ENCODE results near the gene ZFTA. TPM values are rescaled to one million over a fixed set of nuclear protein-coding genes. Genes with fewer than 3 reads are reported as not detected.
A peak's percentile ranks its signal among the peaks of the same experiment; 100 is the strongest.

Gene ZFTA
- total and polyA plus RNA-seq, 2 donors (not counting 3 experiments of a cell fraction or from before 2014, with no cell fraction given) = 9.9 to 25.2 TPM

GRCh38 chr11:63766531-63767235 is 1.9 kb downstream of the ZFTA start:
- DNase-seq (ENCODE audit: low read depth, low spot score) (no peak), FAIRE-seq (no peak)
- Histone ChIP-seq H3K4me2 (ENCODE audit: insufficient read depth, low read length) (peak overlapping the region; percentile 81), H3K36me3 (ENCODE audit: control insufficient read depth in 2 of 2, extremely low read depth in 1 of 2, insufficient read depth in 2 of 2, low read length in 2 of 2) (peaks cover 2 to 5% of the 10 kb centered on the region in 2 experiments), H3K27me3 (ENCODE audit: control insufficient read depth in 2 of 2, insufficient read depth in 2 of 2, low read length in 2 of 2) (peaks cover 0 to 6% of the 10 kb centered on the region in 2 experiments), H2AFZ (ENCODE audit: low read depth, low read length) (no peak overlapping the region), H3K4me1 (ENCODE audit: control insufficient read depth, extremely low read depth, insufficient read depth, low read length) (peaks cover 23% of the 10 kb centered on the region), H3K9me1 (replicated peaks; ENCODE audit: control insufficient read depth, extremely low read depth, insufficient read depth, low read length) (no peaks in the 10 kb centered on the region), H3K27ac (ENCODE audit: insufficient read depth, low read depth, low read length) (no peak overlapping the region), H3K9ac (replicated peaks; ENCODE audit: extremely low read depth, insufficient read depth, low read length) (no peak overlapping the region), H3K79me2 (ENCODE audit: control insufficient read depth, insufficient read depth, low read length) (peaks cover 15% of the 10 kb centered on the region), H3K4me3 (replicated peaks in 1 of 3; ENCODE audit: insufficient read depth in 1 of 3, low read depth in 1 of 3, low read length in 3 of 3) (peak overlapping the region in 2 of 3 experiments; percentile 84 to 91), H4K20me1 (replicated peaks; ENCODE audit: control insufficient read depth, extremely low read depth, insufficient read depth, low read length) (no peaks in the 10 kb centered on the region), H3K9me3 (replicated peaks; ENCODE audit: control insufficient read depth, insufficient read depth, low read length) (no peaks in the 10 kb centered on the region)
- TF ChIP-seq EZH2 (IDR thresholded peaks at IDR 0.05; ENCODE audit: borderline replicate concordance, low read depth, low read length, severe bottlenecking) = no peak
- TF ChIP-seq MAX (IDR thresholded peaks at IDR 0.05; ENCODE audit: insufficient read depth, insufficient read length) = no peak
- TF ChIP-seq POLR2AphosphoS5 (IDR thresholded peaks at IDR 0.05; ENCODE audit: insufficient read depth, low read depth, low read length) = no peak
- no TSS peak for BruUV-seq (replicated peaks)
- dilution Hi-C loops (cut with MboI; ENCODE audit: extremely low pct_ligation_motif_present, low sequenced_read_pairs) = no loop called here
- intact Hi-C loops (cut with micrococcal nuclease) = loop anchor here (1.0 to 2.0 kb wide), 5 partner anchors 47 to 382 kb away; partner anchors contain the start of genes NAA40 and SPINDOC
- CTCF ChIA-PET = interaction anchor here (0.6 to 4.6 kb wide), 10 partner anchors 12 to 234 kb away, joined by 3 to 55 read pairs (median 6); partner anchors contain the start of gene RCOR2
- POLR2A ChIA-PET = no interaction called here

- no peaks in the 10 kb centered on the region for H3K9me1 ChIP-seq (replicated peaks; ENCODE audit: control insufficient read depth, extremely low read depth, insufficient read depth, low read length)
- H3K9ac ChIP-seq (replicated peaks; ENCODE audit: extremely low read depth, insufficient read depth, low read length) = no peak overlapping the region
- H4K20me1 ChIP-seq (replicated peaks; ENCODE audit: control insufficient read depth, extremely low read depth, insufficient read depth, low read length) = no peaks in the 10 kb centered on the region
- FAIRE-seq (no peak), DNase-seq (ENCODE audit: low read depth, low spot score) (no peak)
- peaks cover 23% of the 10 kb centered on the region for H3K4me1 ChIP-seq (ENCODE audit: control insufficient read depth, extremely low read depth, insufficient read depth, low read length)
- peaks cover 15% of the 10 kb centered on the region for H3K79me2 ChIP-seq (ENCODE audit: control insufficient read depth, insufficient read depth, low read length)
- ChIA-PET POLR2A (no interaction called here), CTCF (interaction anchor here (1.1 to 4.6 kb wide), 3 partner anchors 48 to 235 kb away, joined by 3 to 55 read pairs (median 6); no protein-coding TSS in a partner anchor)
- peaks cover 5 to 7% of the 10 kb centered on the region in 2 experiments for H3K36me3 ChIP-seq (ENCODE audit: control insufficient read depth in 2 of 2, extremely low read depth in 1 of 2, insufficient read depth in 2 of 2, low read length in 2 of 2)
- no peak overlapping the region for H3K4me2 ChIP-seq (ENCODE audit: insufficient read depth, low read length)
- dilution Hi-C loops (cut with MboI; ENCODE audit: extremely low pct_ligation_motif_present, low sequenced_read_pairs) = no loop called here
- H2AFZ ChIP-seq (ENCODE audit: low read depth, low read length) = no peak overlapping the region
- TF ChIP-seq POLR2AphosphoS5 (IDR thresholded peaks at IDR 0.05; ENCODE audit: insufficient read depth, low read depth, low read length) (no peak), GATA2 (IDR thresholded peaks at IDR 0.05; ENCODE audit: insufficient read depth, insufficient read length, low read depth, low read length) (no peak), EZH2 (IDR thresholded peaks at IDR 0.05; ENCODE audit: borderline replicate concordance, low read depth, low read length, severe bottlenecking) (no peak), POLR2A (IDR thresholded peaks at IDR 0.05; ENCODE audit: low read depth, low read length) (no peak), JUN (IDR thresholded peaks at IDR 0.05; ENCODE audit: borderline replicate concordance, insufficient read depth, insufficient read length, low read depth) (no peak), CTCF (IDR thresholded peaks at IDR 0.05; ENCODE audit: extremely low read depth in 1 of 2, insufficient read depth in 1 of 2, low read depth in 1 of 2, low read length in 2 of 2) (no peak), MYC (IDR thresholded peaks at IDR 0.05; ENCODE audit: low read depth, low read length) (no peak), MAX (IDR thresholded peaks at IDR 0.05; ENCODE audit: insufficient read depth, insufficient read length) (no peak), FOS (IDR thresholded peaks at IDR 0.05; ENCODE audit: borderline replicate concordance, insufficient read depth, low read length) (no peak)
- H3K9me3 ChIP-seq (replicated peaks; ENCODE audit: control insufficient read depth, insufficient read depth, low read length) = no peaks in the 10 kb centered on the region
- BruUV-seq (replicated peaks) = no TSS peak
- H3K27ac ChIP-seq (ENCODE audit: insufficient read depth, low read depth, low read length) = no peak overlapping the region
- intact Hi-C loops (cut with micrococcal nuclease) = loop anchor here (2.0 kb wide), 1 partner anchor 173 kb away; the partner anchor contains the start of gene NAA40
- peaks cover 0 to 6% of the 10 kb centered on the region in 2 experiments for H3K27me3 ChIP-seq (ENCODE audit: control insufficient read depth in 2 of 2, insufficient read depth in 2 of 2, low read length in 2 of 2)
- no peak overlapping the region for H3K4me3 ChIP-seq (replicated peaks in 1 of 3; ENCODE audit: insufficient read depth in 1 of 3, low read depth in 1 of 3, low read length in 3 of 3)
These were observed 2.8 kb downstream of the ZFTA start for GRCh38 chr11:63765688-63766241.
